A549 (cell line): ENCODE results near the gene SPSB4.

Experiments
- CEBPB ChIP-seq, 2 experiments: fragments of >200 bp in 1 of 2; sonication (Bioruptor Twin) in 1 of 2; formaldehyde crosslinking in 1 of 2; IDR thresholded peaks; 2 replicates each; pipeline ENCODE4 v1.6.1; 2012 to 2016
- CTCF ChIP-seq: fragments of >200 bp; sonication (Bioruptor Twin); formaldehyde crosslinking; IDR thresholded peaks from 3 replicates; pipeline ENCODE4 v1.5.1; 2016
- EHF ChIP-seq: fragments of 250-450 bp; sonication (Bioruptor Pico); IDR thresholded peaks from 2 replicates; pipeline ENCODE4 v1.5.0; 2020; ENCODE audit warnings: mild to moderate bottlenecking
- KDM1A ChIP-seq: fragments of 200-600 bp; sonication (generic); IDR thresholded peaks from 2 replicates; pipeline ENCODE4 v1.6.1; 2016; ENCODE audit warnings: low read depth, mild to moderate bottlenecking
- MAZ ChIP-seq: fragments of 150-350 bp; IDR thresholded peaks from 2 replicates; pipeline ENCODE4 v1.6.1; 2014; ENCODE audit warnings: antibody characterized with exemption, low read depth, low read length, borderline replicate concordance
- MYC ChIP-seq: IDR thresholded peaks from 2 replicates; pipeline ENCODE4 v1.6.1; 2012; ENCODE audit warnings: mild to moderate bottlenecking, inconsistent platforms, low read length, improper control_type of control experiment, borderline replicate concordance
- POLR2A ChIP-seq: IDR thresholded peaks from 2 replicates; pipeline ENCODE4 v1.6.1; 2012; ENCODE audit warnings: mild to moderate bottlenecking, low read length
- REST ChIP-seq: fragments of 200-600 bp; sonication (generic); IDR thresholded peaks from 2 replicates; pipeline ENCODE4 v1.6.1; 2016; ENCODE audit warnings: antibody characterized with exemption, mild to moderate bottlenecking, moderate library complexity
- USF2 ChIP-seq: fragments of 450-650 bp; IDR thresholded peaks from 2 replicates; pipeline ENCODE4 v1.6.1; 2014; ENCODE audit warnings: antibody characterized with exemption

GRCh38 chr3:141093971-141094684 lies 43.0 kb downstream of the SPSB4 start:
- no peak for TF ChIP-seq MAZ
- TF ChIP-seq EHF (CRISPR knock-in tag): no peak
- TF ChIP-seq REST: no peak
- TF ChIP-seq KDM1A: no peak
- TF ChIP-seq MYC: no peak
- no peak for TF ChIP-seq POLR2A
- no peak for TF ChIP-seq CEBPB (IDR thresholded peaks at IDR 0.05)
- TF ChIP-seq CTCF: no peak
- TF ChIP-seq USF2: no peak
